Measurements from ENCODE around the gene CYP2D6. TPM values are rescaled to one million over a fixed set of nuclear protein-coding genes. Genes with fewer than 3 reads are reported as not detected.

CYP2D6 gene
- total and polyA plus RNA-seq, 2 of the 13 experiments (the other 11 are each of a cell fraction or from before 2014, with no cell fraction given): 1.0 to 3.7 TPM

DNA sequence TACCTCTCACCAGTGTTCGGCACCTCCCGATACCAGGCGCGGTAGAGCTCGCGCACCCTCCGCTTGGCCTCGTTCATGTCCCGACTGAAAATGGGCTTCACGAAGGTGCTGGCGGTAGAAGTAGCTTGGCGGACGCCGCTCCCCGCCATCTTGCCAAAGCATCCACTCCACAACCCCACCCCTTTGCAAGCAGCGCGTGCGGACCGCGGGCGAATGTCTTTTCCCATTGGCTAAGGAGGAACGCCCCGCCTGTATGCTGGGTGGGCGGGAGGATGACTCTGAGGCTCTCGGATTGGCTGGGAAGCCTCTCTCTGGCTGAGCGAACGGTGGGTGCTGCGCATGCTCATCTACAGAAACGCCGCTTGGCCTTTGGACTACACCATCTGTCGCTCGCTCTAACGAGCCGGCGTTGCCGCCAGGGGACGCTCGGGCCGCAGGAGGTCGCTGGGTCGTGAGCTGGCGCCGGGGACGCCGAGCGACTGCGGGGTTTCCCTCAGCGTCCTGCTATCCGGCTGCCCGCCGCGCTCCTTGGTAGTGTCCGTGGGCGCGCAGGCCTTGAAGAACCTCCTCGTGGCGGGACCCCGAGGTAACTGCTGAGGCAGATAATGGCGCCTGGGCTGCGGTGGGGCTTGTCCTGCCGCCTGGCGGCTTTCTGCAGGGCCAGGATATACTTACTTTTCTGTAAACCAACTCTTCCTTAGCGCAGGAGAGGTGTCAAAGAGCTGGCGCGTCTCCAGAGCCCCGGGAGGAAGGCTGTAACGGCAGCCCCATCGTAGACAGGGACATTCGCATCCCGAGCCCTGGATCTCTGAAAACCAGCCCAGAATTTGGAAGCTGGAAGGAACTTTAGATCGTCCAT lies 39.8 kb downstream of the CYP2D6 start, which contains the start of gene NDUFA6 (continued):
- TF ChIP-seq ZBTB40 (IDR thresholded peaks at IDR 0.05) (no peak), ZBTB40 (CRISPR knock-in tag; IDR thresholded peaks at IDR 0.05) (peak; percentile 22; the same call in 1 of the 2 replicates), TOE1 (CRISPR knock-in tag; IDR thresholded peaks at IDR 0.05) (no peak), SPEN (CRISPR knock-in tag; IDR thresholded peaks at IDR 0.05; ENCODE audit: low read depth) (peak; percentile 80), NFYB (CRISPR knock-in tag; IDR thresholded peaks at IDR 0.05) (peak; percentile 85), IRF2 (CRISPR knock-in tag; IDR thresholded peaks at IDR 0.05) (peak; percentile 80), MED1 (CRISPR knock-in tag; IDR thresholded peaks at IDR 0.05) (peak; percentile 83), SNAI1 (CRISPR knock-in tag; IDR thresholded peaks at IDR 0.05; ENCODE audit: borderline replicate concordance) (peak; percentile 88), MTA3 (CRISPR knock-in tag; IDR thresholded peaks at IDR 0.05) (no peak), ZNF740 (CRISPR knock-in tag; IDR thresholded peaks at IDR 0.05) (0 out of 2 replicates have a peak, but pooled peaks have one; percentile 40), ZNF326 (CRISPR knock-in tag; IDR thresholded peaks at IDR 0.05; ENCODE audit: borderline replicate concordance) (no peak), MATR3 (CRISPR knock-in tag; IDR thresholded peaks at IDR 0.05) (no peak)
- TF ChIP-seq, protein P1, sequence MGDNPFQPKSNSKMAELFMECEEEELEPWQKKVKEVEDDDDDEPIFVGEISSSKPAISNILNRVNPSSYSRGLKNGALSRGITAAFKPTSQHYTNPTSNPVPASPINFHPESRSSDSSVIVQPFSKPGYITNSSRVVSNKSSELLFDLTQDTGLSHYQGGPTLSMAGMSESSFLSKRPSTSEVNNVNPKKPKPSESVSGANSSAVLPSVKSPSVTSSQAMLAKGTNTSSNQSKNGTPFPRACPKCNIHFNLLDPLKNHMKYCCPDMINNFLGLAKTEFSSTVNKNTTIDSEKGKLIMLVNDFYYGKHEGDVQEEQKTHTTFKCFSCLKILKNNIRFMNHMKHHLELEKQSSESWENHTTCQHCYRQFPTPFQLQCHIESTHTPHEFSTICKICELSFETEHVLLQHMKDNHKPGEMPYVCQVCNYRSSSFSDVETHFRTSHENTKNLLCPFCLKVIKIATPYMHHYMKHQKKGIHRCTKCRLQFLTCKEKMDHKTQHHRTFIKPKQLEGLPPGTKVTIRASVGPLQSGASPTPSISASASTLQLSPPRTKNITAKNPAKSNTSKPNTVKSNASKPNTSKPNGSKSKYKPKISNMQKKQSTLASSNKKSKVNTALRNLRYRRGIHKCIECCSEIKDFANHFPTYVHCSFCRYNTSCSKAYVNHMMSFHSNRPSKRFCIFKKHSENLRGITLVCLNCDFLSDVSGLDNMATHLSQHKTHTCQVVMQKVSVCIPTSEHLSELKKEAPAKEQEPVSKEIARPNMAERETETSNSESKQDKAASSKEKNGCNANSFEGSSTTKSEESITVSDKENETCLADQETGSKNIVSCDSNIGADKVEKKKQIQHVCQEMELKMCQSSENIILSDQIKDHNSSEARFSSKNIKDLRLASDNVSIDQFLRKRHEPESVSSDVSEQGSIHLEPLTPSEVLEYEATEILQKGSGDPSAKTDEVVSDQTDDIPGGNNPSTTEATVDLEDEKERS (CRISPR knock-in tag; IDR thresholded peaks at IDR 0.05): no peak

Measured in HepG2 (cell line).